K562 (cell line): ENCODE results near the gene LMBR1L. TPM values are rescaled to one million over a fixed set of nuclear protein-coding genes. Genes with fewer than 3 reads are reported as not detected.
A peak's percentile ranks its signal among the peaks of the same experiment; 100 is the strongest.

Experiments
- ATAC-seq: fragments of 200-7000 bp; cut with Tn5 transposase; 3 replicates; pipeline ENCODE4 v1.9.1; 2020; ENCODE audit warnings: moderate library complexity
- BruUV-seq: library from RNA; stranded (reverse); fragments of 400-500 nt; replicated peaks from 2 replicates; lab custom pipeline; 2021; lab: Mats Ljungman, UMichigan
- CTCF ChIA-PET: fragments of 300-600 bp; formaldehyde crosslinking; extraction: SDS; loops from one replicate; lab custom pipeline; 2021; ENCODE audit warnings: low intra/inter-chr PET ratio; lab: Yijun Ruan, JAX
- POLR2A ChIA-PET: fragments of 300-600, 350-650 bp; sonication (Branson Sonifier 250); formaldehyde crosslinking; extraction: SDS; loops from one replicate; lab custom pipeline; 2021; ENCODE audit warnings: antibody characterized with exemption, inconsistent platforms; lab: Yijun Ruan, JAX
- DNase-seq, 4 experiments: peaks; one replicate each; pipeline versions ENCODE4 v3.0.0 to v3.0.0-alpha.2; 2011 to 2018; ENCODE audit warnings: low spot score in 3 of 4, mixed read lengths in 3 of 4; ENCODE audit errors: extremely low read depth in 1 of 4
- FAIRE-seq: peaks from 2 replicates; lab custom pipeline; 2011; peaks lifted over from hg19 to GRCh38; lab: Jason Lieb, UNC
- H2AFZ ChIP-seq: 2 replicates; pipeline ENCODE4 v1.6.0; 2011; ENCODE audit warnings: low read depth, low read length, control low read depth, inconsistent platforms
- H3K27ac ChIP-seq: fragments of 200-600 bp; 3 replicates; pipeline ENCODE4 v1.8.0; 2011; ENCODE audit warnings: low read depth, mild to moderate bottlenecking, control low read depth, inconsistent platforms, low read length, moderate library complexity, mixed read lengths; ENCODE audit errors: extremely low read depth
- H3K27me3 ChIP-seq, 2 experiments: fragments of 300-600 bp in 1 of 2; 2 replicates in 1 of 2; 3 replicates in 1 of 2; pipeline versions ENCODE4 v1.6.0 to v1.8.0; 2011; ENCODE audit warnings: inconsistent platforms in 2 of 2, low read length in 2 of 2, mild to moderate bottlenecking in 1 of 2, mixed read lengths in 1 of 2, moderate library complexity in 1 of 2; ENCODE audit not compliant: control insufficient read depth in 2 of 2, insufficient read depth in 2 of 2
- H3K36me3 ChIP-seq: fragments of 300-600 bp; 3 replicates; pipeline ENCODE4 v1.8.0; 2011; ENCODE audit warnings: mild to moderate bottlenecking, low read length, inconsistent platforms; ENCODE audit not compliant: control insufficient read depth, insufficient read depth
- H3K4me1 ChIP-seq, 2 experiments: fragments of 200-600 bp in 1 of 2; replicated peaks in 1 of 2; 2 replicates in 1 of 2; 3 replicates in 1 of 2; pipeline versions ENCODE4 v1.5.1 to v1.8.0; 2011; ENCODE audit warnings: inconsistent platforms in 2 of 2, low read length in 2 of 2, mild to moderate bottlenecking in 1 of 2, mixed read lengths in 1 of 2, moderate library complexity in 1 of 2; ENCODE audit not compliant: control insufficient read depth in 2 of 2, insufficient read depth in 2 of 2
- H3K4me2 ChIP-seq: 2 replicates; pipeline ENCODE4 v1.6.1; 2011; ENCODE audit warnings: low read length, control low read depth, inconsistent platforms, mixed read lengths; ENCODE audit not compliant: insufficient read depth
- H3K4me3 ChIP-seq: fragments of 200-600 bp; sonication (generic), shearing (Covaris generic); 2 replicates; pipeline ENCODE4 v1.5.1; 2016; ENCODE audit warnings: control low read depth, inconsistent platforms
- H3K79me2 ChIP-seq: fragments of 200-600 bp; 3 replicates; pipeline ENCODE4 v1.8.0; 2011; ENCODE audit warnings: low read length, inconsistent platforms; ENCODE audit not compliant: control insufficient read depth, insufficient read depth
- H3K9ac ChIP-seq, 2 experiments: 2 replicates each; pipeline versions ENCODE4 v1.6.0 to v1.6.1; 2011; ENCODE audit warnings: low read depth in 2 of 2, low read length in 2 of 2, control low read depth in 1 of 2, inconsistent platforms in 1 of 2, mild to moderate bottlenecking in 1 of 2, mixed read lengths in 1 of 2; ENCODE audit not compliant: insufficient read depth in 1 of 2
- H3K9me1 ChIP-seq: one replicate; pipeline ENCODE4 v1.6.0; 2011; ENCODE audit warnings: inconsistent platforms, mild to moderate bottlenecking, low read length, moderate library complexity; ENCODE audit not compliant: control insufficient read depth, insufficient read depth
- H3K9me3 ChIP-seq: replicated peaks from 2 replicates; pipeline ENCODE4 v1.5.1; 2011; ENCODE audit warnings: low read depth, low read length, inconsistent platforms; ENCODE audit not compliant: control insufficient read depth, insufficient read depth
- H4K20me1 ChIP-seq: replicated peaks from 2 replicates; pipeline ENCODE4 v1.6.1; 2011; ENCODE audit warnings: low read length, inconsistent platforms, mixed read lengths; ENCODE audit not compliant: control insufficient read depth, insufficient read depth
- ARID1B ChIP-seq: fragments of 450-650 bp; IDR thresholded peaks from 2 replicates; pipeline ENCODE4 v1.6.1; 2016; ENCODE audit warnings: antibody characterized with exemption, mild to moderate bottlenecking, inconsistent platforms
- ATF7 ChIP-seq: fragments of 450-650 bp; IDR thresholded peaks from 2 replicates; pipeline ENCODE4 v1.7.1; 2014; ENCODE audit warnings: mild to moderate bottlenecking, moderate library complexity
- BACH1 ChIP-seq: fragments of 200-800 bp; sonication (Bioruptor generic); IDR thresholded peaks from 2 replicates; pipeline ENCODE4 v1.6.1; 2016; ENCODE audit warnings: missing genetic modification characterization, missing compliant biosample characterization
- CLOCK ChIP-seq: fragments of 250-450 bp; sonication (Bioruptor Pico); IDR thresholded peaks from 2 replicates; pipeline ENCODE4 v1.4.0; 2020; ENCODE audit warnings: mild to moderate bottlenecking, moderate library complexity, borderline replicate concordance
- ELF1 ChIP-seq: fragments of 200-800 bp; sonication (Bioruptor generic); IDR thresholded peaks from 2 replicates; pipeline ENCODE4 v1.6.1; 2016; ENCODE audit warnings: missing genetic modification characterization, missing compliant biosample characterization
- HDAC3 ChIP-seq: fragments of 450-650 bp; IDR thresholded peaks from 2 replicates; pipeline ENCODE4 v1.6.1; 2018; ENCODE audit warnings: borderline replicate concordance, mild to moderate bottlenecking, moderate library complexity; ENCODE audit not compliant: partially characterized antibody
- HINFP ChIP-seq: fragments of 450-650 bp; conservative IDR thresholded peaks from 2 replicates; pipeline ENCODE4 v1.6.1; 2016; ENCODE audit warnings: missing genetic modification characterization, low read depth, mild to moderate bottlenecking, control low read depth, missing compliant biosample characterization
- HOMEZ ChIP-seq: fragments of 250-450 bp; sonication (Bioruptor Pico); IDR thresholded peaks from 2 replicates; pipeline ENCODE4 v1.4.0; 2020; ENCODE audit warnings: mild to moderate bottlenecking, moderate library complexity
- POLR2H ChIP-seq: IDR thresholded peaks from 2 replicates; pipeline ENCODE4 v1.6.1; 2016; ENCODE audit warnings: missing genetic modification characterization, low read depth, mild to moderate bottlenecking, control low read depth, missing compliant biosample characterization, moderate library complexity
- PRDM10 ChIP-seq: fragments of 450-650 bp; IDR thresholded peaks from 2 replicates; pipeline ENCODE4 v1.6.1; 2018; ENCODE audit not compliant: partially characterized antibody
- RCOR1 ChIP-seq, 2 experiments: IDR thresholded peaks; 2 replicates each; pipeline ENCODE4 v1.6.1; 2012; ENCODE audit warnings: low read depth in 2 of 2, low read length in 2 of 2, borderline replicate concordance in 1 of 2, improper control_type of control experiment in 1 of 2
- WGBS: fragments of 100-300 bp; shearing (Covaris generic); methylation state at CpG from one replicate; pipeline ENCODE4 v1.1.6; 2016; ENCODE audit warnings: low coverage, mixed read lengths; ENCODE audit not compliant: insufficient coverage; ENCODE audit errors: missing lambda C conversion rate; 5-methylcytosine and 5-hydroxymethylcytosine counted together
- in situ Hi-C: fragments of 300-500 bp; cut with MboI; formaldehyde crosslinking; loops from 4 replicates; pipeline ENCODE4 v1.15.0; 2018; ENCODE audit warnings: inconsistent platforms, mixed read lengths
- intact Hi-C: fragments of 100-400 bp; cut with micrococcal nuclease; formaldehyde crosslinking; loops from 2 replicates; pipeline ENCODE4 v1.14.2; 2022
- polyA plus RNA-seq, 8 experiments: library from polyadenylated mRNA; depleted of rRNA in 4 of 8; stranded (reverse) in 5 of 8; unstranded in 3 of 8; fragments of >200 nt; fragmentation: Nextera tagmentation in 2 of 8; fragmentation: Illumina TruSeq in 1 of 8; extraction: Ambion mirVana in 2 of 8; extraction: Trizol in 1 of 8; gene quantifications; 2 replicates each; pipeline versions ENCODE4 v1.2.1 to v1.2.3, GENCODE V29; 2011 to 2014; ENCODE audit warnings: inconsistent platforms in 1 of 8, missing spikeins in 1 of 8
- total RNA-seq, 7 experiments: library from RNA; depleted of rRNA in 6 of 7; stranded (reverse); fragments of >200 nt in 6 of 7; fragmentation: Illumina TruSeq in 2 of 7; extraction: Trizol in 2 of 7; gene quantifications; 2 replicates each; pipeline versions ENCODE4 v1.2.1 to v1.2.3, GENCODE V29; 2011 to 2021; ENCODE audit warnings: low replicate concordance in 1 of 7

LMBR1L gene
- total and polyA plus RNA-seq, 9 of the 15 experiments (the other 6 are each of a cell fraction or from before 2014, with no cell fraction given), result 2.5 to 57.0 (median 31.1) TPM

- H2AFZ ChIP-seq, result peak overlapping the region; percentile 21; the same call in 1 of the 2 replicates
- ATAC-seq, result peak; percentile 85
- intact Hi-C loops, result loop anchor here (10.0 kb wide), 1 partner anchor 126 kb away; the partner anchor contains the start of gene TUBA1C
- no peaks in the 10 kb centered on the region for H3K36me3 ChIP-seq
- no peaks in the 10 kb centered on the region for H3K9me3 ChIP-seq
- peaks cover 6 to 15% of the 10 kb centered on the region in 2 experiments; a peak in 4 of 5 replicates for H3K4me1 ChIP-seq
- no peak overlapping the region for H3K4me3 ChIP-seq
- peak overlapping the region; percentile 40; the same call in 1 of the 2 replicates for H3K4me2 ChIP-seq
- peak in 3 of 4 experiments; percentile 32 to 59 (median 44) for DNase-seq
- peak; percentile 71 for FAIRE-seq
- 0% methylated on average over 2 of the region's 2 CpGs for WGBS
- in situ Hi-C loops, result no loop called here
- no peak overlapping the region for H3K9ac ChIP-seq
- ChIA-PET POLR2A (interaction anchor here (1.3 to 10.5 kb wide), 4 partner anchors 7 to 128 kb away, joined by 3 to 151 read pairs (median 6); partner anchors contain the start of gene TUBA1B), CTCF (no interaction called here)
- H3K27ac ChIP-seq, result peak overlapping the region; percentile 15; the same call in 2 of the 3 replicates
- no TSS peak for BruUV-seq
- H3K9me1 ChIP-seq, result no peaks in the 10 kb centered on the region
- H3K27me3 ChIP-seq, result no peaks in the 10 kb centered on the region
- peaks cover 4% of the 10 kb centered on the region for H3K79me2 ChIP-seq
- no peaks in the 10 kb centered on the region for H4K20me1 ChIP-seq
- TF ChIP-seq POLR2H (tag), result peak; percentile 63
- TF ChIP-seq ATF7, result peak; percentile 37; the same call in 1 of the 2 replicates
- 0 out of 2 replicates have a peak, but pooled peaks have one; percentile 27 for TF ChIP-seq ARID1B
- TF ChIP-seq ELF1 (tag), result peak; percentile 60; the same call in 1 of the 2 replicates
- no peak for TF ChIP-seq HINFP
- no peak for TF ChIP-seq HOMEZ
- TF ChIP-seq HDAC3, result no peak
- no peak for TF ChIP-seq CLOCK (CRISPR knock-in tag)
- peak; percentile 92 for TF ChIP-seq PRDM10
- peak in 1 of 2 experiments; percentile 18; a peak in 1 of 4 replicates for TF ChIP-seq RCOR1 (IDR thresholded peaks at IDR 0.05; ENCODE audit: borderline replicate concordance in 1 of 2, low read depth in 2 of 2, low read length in 2 of 2)
- TF ChIP-seq BACH1, result no peak
These were observed 27.9 kb upstream of the LMBR1L start for GRCh38 chr12:49138587-49138986.
